SW 1271 (cell line): Measurements from ENCODE around the gene LHB.
"Not testable (repeated sequence)": the region's sequence is repeated elsewhere in the genome, so short reads cannot be mapped to it uniquely, and the experiment has no call there.

Source experiments
- DNase-seq, 2 experiments: peaks; one replicate each; lab custom pipeline; 2025; lab: John Stamatoyannopoulos, UW

Gene LHB

DNA sequence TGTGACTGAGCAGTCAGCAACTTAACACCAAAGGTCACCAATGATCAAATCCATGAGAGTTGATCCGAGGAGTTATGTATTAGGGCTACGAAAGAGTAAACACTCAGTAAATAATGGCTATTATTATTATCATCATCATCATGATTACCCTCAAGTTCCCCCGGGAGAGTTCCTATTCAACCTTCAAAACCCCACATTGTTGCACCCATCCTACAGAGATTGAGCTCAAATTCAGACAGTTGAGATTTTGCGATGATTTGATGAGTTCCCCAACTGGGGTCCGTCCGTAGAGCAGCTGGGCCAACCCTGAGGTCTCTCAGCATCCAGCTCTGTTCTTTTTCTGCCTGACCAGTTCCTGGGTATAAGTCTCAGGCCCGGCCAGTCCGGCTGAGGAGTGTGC, 21.2 kb upstream of the LHB start:
- DNase-seq = not testable (repeated sequence)

DNA sequence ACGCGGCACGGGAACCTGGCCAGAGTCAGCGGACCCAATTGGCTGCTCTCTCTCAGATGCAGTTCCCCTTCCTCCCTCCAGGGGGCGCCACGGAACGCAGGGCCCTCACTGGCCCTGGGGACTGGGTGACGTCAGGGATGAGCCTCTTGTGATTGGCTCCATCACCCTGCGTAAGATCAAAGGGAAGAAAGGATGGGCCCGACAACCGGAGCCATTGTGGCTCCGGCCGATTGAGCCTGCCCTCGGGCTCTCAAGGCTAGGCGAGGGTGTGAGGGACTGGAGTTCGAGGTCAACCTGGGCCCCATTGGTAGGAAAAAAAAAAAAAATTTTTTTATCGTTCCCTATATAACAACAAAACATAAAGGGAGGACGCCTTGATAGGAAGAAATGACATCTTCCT, 19.9 kb upstream of the LHB start, which contains the start of gene CGB1:
Gene CGB1, minus strand, starts transcription at position 81 of the 400 bp plus-strand sequence. CDS start 184 bp downstream, outside the sequence.
- DNase-seq = not testable (repeated sequence)

DNA sequence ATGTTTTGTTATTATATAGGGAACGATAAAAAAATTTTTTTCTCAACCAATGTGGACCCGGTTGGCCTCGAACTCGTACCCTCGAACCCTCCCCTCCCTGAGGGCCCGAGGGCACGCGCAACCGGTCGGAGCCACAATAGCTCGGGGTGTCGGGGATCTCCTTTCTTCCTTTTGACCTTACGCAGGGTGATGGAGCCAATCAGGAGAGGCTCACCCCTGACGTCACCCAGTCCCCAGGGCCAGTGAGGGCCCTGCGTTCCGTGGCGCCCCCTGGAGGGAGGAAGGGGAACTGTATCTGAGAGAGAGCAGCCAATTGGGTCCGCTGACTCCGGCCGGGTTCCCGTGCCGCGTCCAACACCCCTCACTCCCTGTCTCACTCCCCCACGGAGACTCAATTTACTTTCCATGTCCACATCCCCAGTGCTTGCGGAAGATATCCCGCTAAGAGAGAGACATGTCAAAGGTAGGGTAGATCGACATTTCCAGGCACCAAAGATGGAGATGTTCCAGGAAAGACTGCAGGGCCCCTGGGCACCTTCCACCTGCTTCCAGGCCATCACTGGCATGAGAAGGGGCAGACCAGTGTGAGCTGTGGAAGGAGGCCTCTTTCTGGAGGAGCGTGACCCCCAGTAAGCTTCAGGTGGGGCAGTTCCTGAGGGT, 14.9 kb upstream of the LHB start, which contains the start of gene CGB2:
Gene CGB2, plus strand, starts transcription at position 249 of the 660 bp plus-strand sequence. Its CDS starts 206 bp downstream, at position 455.
- not testable (repeated sequence) for DNase-seq

DNA sequence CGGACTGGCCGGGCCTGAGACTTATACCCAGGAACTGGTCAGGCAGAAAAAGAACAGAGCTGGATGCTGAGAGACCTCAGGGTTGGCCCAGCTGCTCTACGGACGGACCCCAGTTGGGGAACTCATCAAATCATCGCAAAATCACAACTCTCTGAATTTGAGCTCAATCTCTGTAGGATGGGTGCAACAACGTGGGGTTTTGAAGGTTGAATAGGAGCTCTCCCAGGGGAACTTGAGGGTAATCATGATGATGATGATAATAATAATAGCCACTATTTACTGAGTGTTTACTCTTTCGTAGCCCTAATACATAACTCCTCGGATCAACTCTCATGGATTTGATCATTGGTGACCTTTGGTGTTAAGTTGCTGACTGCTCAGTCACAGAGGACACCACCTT, 13.4 kb upstream of the LHB start:
- not testable (repeated sequence) for DNase-seq

GRCh38 chr19:49029749-49030148, 12.9 kb upstream of the LHB start:
- DNase-seq = not testable (repeated sequence)

DNA sequence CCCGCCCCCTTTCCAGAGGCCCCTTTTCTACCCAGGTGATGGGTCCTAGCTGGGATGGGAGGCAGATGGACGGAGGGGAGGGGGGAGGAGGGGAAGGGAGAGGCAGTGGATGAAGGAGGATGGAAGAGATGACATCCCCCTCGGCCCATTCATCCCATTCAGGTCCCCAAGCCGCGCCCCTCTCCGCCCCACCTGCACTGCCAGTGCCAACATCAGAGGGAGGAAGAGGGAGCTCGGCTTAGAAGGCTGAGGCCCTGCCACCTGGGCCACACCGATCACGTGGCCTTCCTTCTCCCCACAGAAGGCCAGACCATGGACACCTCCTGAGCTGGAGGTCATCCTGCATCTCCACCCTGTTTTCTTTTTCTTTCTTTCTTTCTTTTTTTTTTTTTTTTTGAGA, 11.8 kb upstream of the LHB start:
- DNase-seq = not testable (repeated sequence)

GRCh38 chr19:49025599-49025998, 8.7 kb upstream of the LHB start:
- DNase-seq = not testable (repeated sequence)

DNA sequence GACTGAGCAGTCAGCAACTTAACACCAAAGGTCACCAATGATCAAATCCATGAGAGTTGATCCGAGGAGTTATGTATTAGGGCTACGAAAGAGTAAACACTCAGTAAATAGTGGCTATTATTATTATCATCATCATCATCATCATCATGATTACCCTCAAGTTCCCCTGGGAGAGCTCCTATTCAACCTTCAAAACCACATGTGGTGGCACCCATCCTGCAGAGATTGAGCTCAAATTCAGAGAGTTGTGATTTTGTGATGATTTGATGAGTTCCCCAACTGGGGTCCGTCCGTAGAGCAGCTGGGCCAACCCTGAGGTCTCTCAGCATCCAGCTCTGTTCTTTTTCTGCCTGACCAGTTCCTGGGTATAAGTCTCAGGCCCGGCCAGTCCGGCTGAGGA, 8.2 kb upstream of the LHB start:
- DNase-seq = not testable (repeated sequence)

- not testable (repeated sequence) for DNase-seq
These were observed 7.3 kb upstream of the LHB start, which contains the start of gene CGB3 for GRCh38 chr19:49024233-49024632. Gene CGB3, minus strand, starts transcription at chr19:49024333. Its CDS starts 362 bp downstream, at chr19:49023971.

GRCh38 chr19:49022116-49022515, 5.2 kb upstream of the LHB start:
- no peak for DNase-seq

GRCh38 chr19:49020931-49021895, 4.3 kb upstream of the LHB start:
- DNase-seq = no peak

GRCh38 chr19:49020342-49020741, 3.5 kb upstream of the LHB start:
- no peak for DNase-seq

GRCh38 chr19:49019242-49019932, 2.5 kb upstream of the LHB start:
- peak; percentile 38 to 57 for DNase-seq

DNA sequence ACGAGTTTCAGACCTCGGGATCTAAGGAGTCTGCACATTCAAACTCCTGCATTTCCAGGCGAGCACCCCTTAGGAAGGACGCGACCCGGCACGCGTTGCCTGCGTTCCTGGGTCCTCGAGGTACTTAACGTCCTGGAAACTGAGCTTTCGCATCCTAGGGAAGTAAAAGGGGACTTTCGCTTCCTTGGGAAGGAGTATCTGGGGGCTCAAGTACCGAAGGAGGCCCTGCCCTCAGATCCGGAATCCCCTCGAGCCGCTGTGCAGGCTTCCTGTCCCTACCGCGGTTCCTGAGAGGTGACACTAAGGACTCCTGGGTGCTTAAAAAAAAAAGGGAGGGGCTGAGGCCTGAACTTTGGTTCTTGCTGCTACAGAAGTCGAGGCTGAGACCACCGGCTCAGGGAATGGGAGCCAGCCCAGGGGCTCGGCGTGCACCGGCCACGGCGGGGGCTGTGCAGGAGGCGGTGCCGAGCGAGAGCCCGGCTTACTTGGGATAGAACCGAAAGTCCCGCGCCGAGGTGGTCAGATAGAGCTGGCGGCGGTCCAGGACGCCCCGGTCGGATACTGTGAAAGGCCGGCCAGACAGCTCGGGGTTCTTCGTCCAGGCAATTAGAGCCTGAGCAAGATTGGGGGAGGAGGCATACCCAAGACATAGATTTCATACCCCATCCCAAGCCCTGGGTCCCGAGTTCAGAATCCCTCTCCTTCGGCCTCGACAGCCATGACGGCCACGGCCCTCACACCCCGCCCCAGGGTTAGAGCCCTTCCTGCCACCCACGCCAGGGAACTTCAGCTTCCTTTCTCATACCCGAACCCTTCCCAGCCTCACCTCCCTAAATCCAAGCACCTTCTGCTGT, 1.7 kb upstream of the LHB start:
- DNase-seq = peak in 1 of 2 experiments; percentile 11

DNA sequence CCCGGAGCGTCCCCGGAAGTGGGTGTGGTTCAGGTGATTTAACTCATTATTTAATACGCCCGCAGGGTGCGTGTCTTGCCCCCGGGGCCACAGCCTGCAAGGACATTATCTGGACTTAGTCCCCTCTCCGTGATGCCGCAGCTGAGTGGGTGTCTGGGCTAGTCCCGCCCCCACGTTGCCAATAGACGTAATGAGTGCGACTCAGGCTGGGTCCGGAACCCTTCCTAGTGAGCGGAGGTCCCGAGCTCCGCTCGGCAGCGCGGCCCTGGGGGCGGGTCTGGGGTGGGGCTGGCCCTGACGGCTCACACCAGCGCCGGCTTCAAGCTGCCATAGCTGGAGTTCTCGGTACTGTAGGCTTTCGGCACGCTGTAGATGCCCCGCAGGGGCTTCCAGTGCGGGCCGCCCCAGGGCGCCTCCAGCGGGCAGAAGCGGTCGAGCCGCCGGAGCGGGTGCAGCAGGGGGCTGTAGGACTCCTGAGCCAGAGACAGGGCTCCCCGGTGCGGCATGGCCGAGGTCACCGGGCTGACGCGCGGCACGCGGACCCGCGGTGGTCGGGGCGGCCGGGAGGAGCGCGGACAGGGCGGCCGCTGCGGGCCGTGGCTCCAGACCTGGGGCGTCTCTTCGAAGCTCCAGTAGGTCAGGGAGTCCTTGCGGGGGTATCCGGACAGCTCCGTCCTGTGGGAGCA, 918 bp upstream of the LHB start:
- DNase-seq = peak; percentile 60 to 74

DNA sequence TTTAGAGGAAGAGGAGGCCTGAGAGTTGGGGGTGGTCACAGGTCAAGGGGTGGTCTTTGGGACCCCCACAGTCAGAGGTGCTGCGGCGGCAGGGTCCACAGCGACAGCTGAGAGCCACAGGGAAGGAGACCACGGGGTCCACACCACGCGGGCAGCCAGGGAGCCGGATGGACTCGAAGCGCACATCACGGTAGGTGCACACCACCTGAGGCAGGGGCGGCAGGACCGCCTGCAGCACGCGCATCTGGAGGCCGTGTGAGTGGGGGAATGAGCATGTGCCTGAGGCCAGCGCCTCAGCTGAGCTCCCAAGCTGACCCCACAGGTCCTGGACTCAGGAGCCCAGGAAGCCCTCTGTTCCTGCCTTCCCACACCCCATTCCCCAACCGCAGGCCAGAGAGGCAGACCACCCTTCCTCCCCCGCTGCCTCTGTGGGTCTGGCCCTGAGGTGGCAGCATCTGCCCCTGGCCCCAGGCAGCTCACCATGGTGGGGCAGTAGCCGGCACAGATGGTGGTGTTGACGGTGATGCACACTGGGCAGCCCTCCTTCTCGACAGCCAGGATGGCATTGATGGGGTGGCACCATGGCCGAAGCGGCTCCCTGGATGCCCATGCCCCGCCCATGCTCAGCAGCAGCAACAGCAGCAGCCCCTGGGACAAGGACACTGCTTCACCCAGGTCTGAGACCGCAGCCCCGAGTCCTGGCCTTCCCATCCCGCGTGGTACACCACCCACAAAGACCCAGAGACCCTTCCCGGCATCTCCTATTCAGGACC, 638 bp downstream of the LHB start:
- no peak for DNase-seq

- DNase-seq = no peak
These were observed 2.0 kb downstream of the LHB start for GRCh38 chr19:49014870-49015255.

DNA sequence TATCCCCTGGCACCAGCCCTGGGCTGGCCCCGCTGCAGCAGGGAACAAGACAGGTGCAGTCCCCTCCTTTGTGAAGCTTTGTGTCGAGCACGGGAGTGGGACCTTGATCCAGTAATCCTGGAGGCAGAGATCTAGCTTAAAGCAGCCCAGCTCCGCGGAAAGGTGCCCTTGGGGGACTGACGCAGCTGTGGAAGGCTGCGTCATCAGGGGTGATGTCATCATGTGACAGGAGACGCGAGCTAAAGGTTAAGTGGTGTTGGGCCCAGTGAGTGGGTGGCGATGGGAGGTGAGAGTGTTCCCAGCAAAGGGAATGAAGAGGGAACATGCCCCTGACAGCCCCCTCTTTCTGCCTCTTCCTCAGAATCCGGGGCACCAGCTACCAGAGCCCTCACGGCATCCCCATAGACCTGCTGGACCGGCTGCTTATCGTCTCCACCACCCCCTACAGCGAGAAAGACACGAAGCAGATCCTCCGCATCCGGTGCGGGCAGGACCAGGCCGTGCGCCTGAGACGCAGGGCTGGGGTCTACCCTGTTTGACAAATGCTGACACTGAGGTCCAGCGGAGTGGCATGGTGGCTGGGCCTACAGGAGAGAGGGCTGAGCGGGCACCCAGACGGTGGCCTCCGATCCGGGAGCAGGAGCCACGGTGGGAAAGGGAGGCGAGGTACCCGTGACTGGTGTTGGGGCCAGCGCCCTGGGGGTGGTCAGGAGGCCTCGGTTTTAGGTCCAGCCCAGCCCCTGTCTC, 2.6 kb downstream of the LHB start:
- DNase-seq = no peak

DNA sequence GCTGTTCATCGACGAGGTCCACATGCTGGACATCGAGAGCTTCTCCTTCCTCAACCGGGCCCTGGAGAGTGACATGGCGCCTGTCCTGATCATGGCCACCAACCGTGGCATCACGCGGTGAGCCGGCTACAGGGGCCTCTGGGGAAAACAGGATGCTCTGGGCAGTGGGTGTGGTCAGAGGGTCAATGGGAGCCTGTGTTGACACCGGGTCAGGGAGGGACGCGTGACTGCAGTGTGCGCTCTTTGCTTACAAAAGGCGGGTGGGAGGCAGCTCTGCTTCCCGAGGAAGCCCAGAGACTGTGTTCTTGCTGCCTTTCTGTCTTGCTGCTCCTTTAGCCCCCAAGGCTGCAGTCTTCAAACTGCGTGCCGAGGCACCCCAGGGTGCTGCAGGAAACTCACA, 5.7 kb downstream of the LHB start:
- no peak for DNase-seq
